ENCODE measurements around the gene CFAP299.
"Not testable (repeated sequence)": the region's sequence is repeated elsewhere in the genome, so short reads cannot be mapped to it uniquely, and the experiment has no call there.

CFAP299 gene

DNA sequence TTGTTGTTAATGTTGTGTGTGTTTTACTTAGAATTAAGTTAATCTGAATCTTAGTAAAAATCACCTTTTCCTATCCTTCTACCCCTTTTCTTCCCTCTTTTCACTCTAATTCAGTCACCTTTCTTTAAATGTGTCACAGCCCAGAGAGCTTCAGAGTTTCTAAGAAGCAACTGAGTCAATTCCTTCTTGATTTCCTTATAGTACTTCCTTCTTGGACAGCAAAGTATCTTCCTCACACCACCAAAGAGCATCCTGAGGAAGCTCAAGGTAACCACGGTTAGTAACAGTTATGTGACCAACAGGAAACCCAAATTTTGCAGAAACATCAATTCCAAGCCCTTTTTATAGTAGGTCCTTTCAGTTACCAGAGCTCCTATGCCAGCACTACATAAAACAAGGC lies 451.8 kb downstream of the CFAP299 start:
- Histone ChIP-seq H4K20me1 (ENCODE audit: insufficient read depth, low read length) (no peaks in the 10 kb centered on the region), H3K27me3 (replicated peaks; ENCODE audit: insufficient read depth, low read length) (no peaks in the 10 kb centered on the region), H3K9me2 (replicated peaks; ENCODE audit: insufficient read depth, low read length) (no peaks in the 10 kb centered on the region), H3K4me1 (ENCODE audit: low read length) (no peaks in the 10 kb centered on the region), H2AFZ (ENCODE audit: low read length) (no peak overlapping the region), H3K36me3 (replicated peaks; ENCODE audit: insufficient read depth, low read length) (no peaks in the 10 kb centered on the region), H3K9ac (ENCODE audit: low read length) (no peak overlapping the region), H3F3A (ENCODE audit: insufficient read depth, low read length) (no peaks in the 10 kb centered on the region), H3K4me2 (ENCODE audit: low read depth, low read length) (no peak overlapping the region), H3K9me3 (replicated peaks; ENCODE audit: insufficient read depth, low read length) (no peaks in the 10 kb centered on the region), H3K27ac (ENCODE audit: low read length) (no peak overlapping the region), H3K4me3 (ENCODE audit: low read length) (no peak overlapping the region), H3K79me2 (ENCODE audit: low read length) (no peaks in the 10 kb centered on the region)
- TF ChIP-seq, protein P1, sequence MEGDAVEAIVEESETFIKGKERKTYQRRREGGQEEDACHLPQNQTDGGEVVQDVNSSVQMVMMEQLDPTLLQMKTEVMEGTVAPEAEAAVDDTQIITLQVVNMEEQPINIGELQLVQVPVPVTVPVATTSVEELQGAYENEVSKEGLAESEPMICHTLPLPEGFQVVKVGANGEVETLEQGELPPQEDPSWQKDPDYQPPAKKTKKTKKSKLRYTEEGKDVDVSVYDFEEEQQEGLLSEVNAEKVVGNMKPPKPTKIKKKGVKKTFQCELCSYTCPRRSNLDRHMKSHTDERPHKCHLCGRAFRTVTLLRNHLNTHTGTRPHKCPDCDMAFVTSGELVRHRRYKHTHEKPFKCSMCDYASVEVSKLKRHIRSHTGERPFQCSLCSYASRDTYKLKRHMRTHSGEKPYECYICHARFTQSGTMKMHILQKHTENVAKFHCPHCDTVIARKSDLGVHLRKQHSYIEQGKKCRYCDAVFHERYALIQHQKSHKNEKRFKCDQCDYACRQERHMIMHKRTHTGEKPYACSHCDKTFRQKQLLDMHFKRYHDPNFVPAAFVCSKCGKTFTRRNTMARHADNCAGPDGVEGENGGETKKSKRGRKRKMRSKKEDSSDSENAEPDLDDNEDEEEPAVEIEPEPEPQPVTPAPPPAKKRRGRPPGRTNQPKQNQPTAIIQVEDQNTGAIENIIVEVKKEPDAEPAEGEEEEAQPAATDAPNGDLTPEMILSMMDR (IDR thresholded peaks at IDR 0.05; ENCODE audit: low read length) = no peak
- no peak for TF ChIP-seq EZH2 (optimal IDR thresholded peaks at IDR 0.05; ENCODE audit: low read depth, low read length)
- TF ChIP-seq EZH2phosphoT487 (IDR thresholded peaks at IDR 0.05; ENCODE audit: low read length) = no peak
- no peak for DNase-seq

DNA sequence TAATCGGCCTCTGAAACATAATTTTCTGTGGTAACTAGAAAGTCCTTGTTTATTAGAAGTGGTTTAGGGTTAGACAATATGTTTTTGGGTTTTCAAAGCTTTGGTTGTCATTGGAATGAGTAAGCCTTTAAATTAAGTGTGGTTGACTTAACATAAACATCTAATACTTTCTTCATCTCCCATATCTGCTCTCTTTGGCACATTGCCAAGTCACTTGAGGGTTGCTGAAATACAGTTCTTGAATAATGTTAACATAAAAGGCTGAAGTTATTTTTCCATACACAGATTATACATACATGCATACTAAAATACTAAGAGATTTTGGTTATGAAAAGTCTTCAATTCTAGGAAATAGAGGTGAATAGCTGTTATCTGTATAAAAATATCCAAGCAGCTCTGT lies 453.3 kb downstream of the CFAP299 start:
- Histone ChIP-seq H3K4me1 (ENCODE audit: low read length) (no peaks in the 10 kb centered on the region), H3K4me3 (ENCODE audit: low read length) (no peak overlapping the region), H3F3A (ENCODE audit: insufficient read depth, low read length) (no peaks in the 10 kb centered on the region), H3K9ac (ENCODE audit: low read length) (no peak overlapping the region), H3K9me3 (replicated peaks; ENCODE audit: insufficient read depth, low read length) (no peaks in the 10 kb centered on the region), H3K4me2 (ENCODE audit: low read depth, low read length) (no peak overlapping the region), H3K9me2 (replicated peaks; ENCODE audit: insufficient read depth, low read length) (no peaks in the 10 kb centered on the region), H3K79me2 (ENCODE audit: low read length) (no peaks in the 10 kb centered on the region), H3K36me3 (replicated peaks; ENCODE audit: insufficient read depth, low read length) (no peaks in the 10 kb centered on the region), H3K27ac (ENCODE audit: low read length) (no peak overlapping the region), H3K27me3 (replicated peaks; ENCODE audit: insufficient read depth, low read length) (no peaks in the 10 kb centered on the region), H2AFZ (ENCODE audit: low read length) (no peak overlapping the region), H4K20me1 (ENCODE audit: insufficient read depth, low read length) (no peaks in the 10 kb centered on the region)
- DNase-seq = no peak
- TF ChIP-seq EZH2phosphoT487 (IDR thresholded peaks at IDR 0.05; ENCODE audit: low read length) (no peak), EZH2 (optimal IDR thresholded peaks at IDR 0.05; ENCODE audit: low read depth, low read length) (no peak)
- TF ChIP-seq, protein P1 (IDR thresholded peaks at IDR 0.05; ENCODE audit: low read length) = no peak

DNA sequence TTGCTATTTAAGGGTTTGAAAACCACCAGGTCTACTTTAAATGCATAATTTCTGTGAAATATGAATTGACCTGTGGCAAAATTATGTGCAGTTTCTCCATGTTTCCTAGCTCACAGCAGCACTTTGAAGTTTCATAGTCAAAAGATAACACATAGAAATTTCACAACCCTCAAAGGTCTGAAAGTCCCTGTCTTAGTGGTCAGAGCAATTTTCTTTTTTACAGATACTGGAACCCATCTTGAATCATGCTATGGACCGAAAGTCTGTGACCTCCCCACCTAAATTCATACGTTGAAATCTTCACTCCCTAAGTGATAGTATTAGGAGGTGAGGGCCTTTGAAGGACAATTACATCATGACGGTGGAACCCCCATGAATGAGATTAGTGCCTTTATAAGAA lies 454.6 kb downstream of the CFAP299 start:
- Histone ChIP-seq H4K20me1 (ENCODE audit: insufficient read depth, low read length) (no peaks in the 10 kb centered on the region), H3K79me2 (ENCODE audit: low read length) (no peaks in the 10 kb centered on the region), H3K4me1 (ENCODE audit: low read length) (no peaks in the 10 kb centered on the region), H3K4me3 (ENCODE audit: low read length) (no peak overlapping the region), H3K9me3 (replicated peaks; ENCODE audit: insufficient read depth, low read length) (no peaks in the 10 kb centered on the region), H3K27ac (ENCODE audit: low read length) (no peak overlapping the region), H3K9ac (ENCODE audit: low read length) (no peak overlapping the region), H3F3A (ENCODE audit: insufficient read depth, low read length) (no peaks in the 10 kb centered on the region), H3K4me2 (ENCODE audit: low read depth, low read length) (no peak overlapping the region), H3K36me3 (replicated peaks; ENCODE audit: insufficient read depth, low read length) (no peaks in the 10 kb centered on the region), H3K27me3 (replicated peaks; ENCODE audit: insufficient read depth, low read length) (no peaks in the 10 kb centered on the region), H2AFZ (ENCODE audit: low read length) (no peak overlapping the region), H3K9me2 (replicated peaks; ENCODE audit: insufficient read depth, low read length) (no peaks in the 10 kb centered on the region)
- TF ChIP-seq EZH2 (optimal IDR thresholded peaks at IDR 0.05; ENCODE audit: low read depth, low read length) (no peak), EZH2phosphoT487 (IDR thresholded peaks at IDR 0.05; ENCODE audit: low read length) (no peak)
- TF ChIP-seq, protein P1 (IDR thresholded peaks at IDR 0.05; ENCODE audit: low read length) = no peak
- no peak for DNase-seq

DNA sequence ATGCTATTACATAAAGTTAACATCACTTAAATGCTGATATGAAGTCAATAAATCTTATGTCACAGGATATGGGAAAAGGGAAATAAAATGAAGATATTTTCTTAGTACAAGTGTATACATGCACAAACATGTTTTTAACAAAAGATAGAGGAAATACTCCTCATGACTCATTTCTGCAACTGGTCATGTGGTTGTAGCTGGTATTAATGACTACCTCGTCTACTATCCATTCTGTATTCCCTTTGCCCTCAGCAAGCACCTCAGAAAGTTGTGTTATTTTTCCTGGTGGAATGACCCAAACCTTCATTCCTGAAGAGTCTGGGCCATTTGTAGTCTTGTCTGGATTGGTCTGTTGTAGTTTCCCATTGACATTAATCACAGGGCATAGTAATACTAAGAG lies 458.1 kb downstream of the CFAP299 start:
- H4K20me1 ChIP-seq (ENCODE audit: insufficient read depth, low read length); H3K9ac ChIP-seq (ENCODE audit: low read length); H3K4me2 ChIP-seq (ENCODE audit: low read depth, low read length); H3K27ac ChIP-seq (ENCODE audit: low read length); H2AFZ ChIP-seq (ENCODE audit: low read length); H3F3A ChIP-seq (ENCODE audit: insufficient read depth, low read length); H3K36me3 ChIP-seq (replicated peaks; ENCODE audit: insufficient read depth, low read length); H3K4me3 ChIP-seq (ENCODE audit: low read length); H3K27me3 ChIP-seq (replicated peaks; ENCODE audit: insufficient read depth, low read length); H3K4me1 ChIP-seq (ENCODE audit: low read length); DNase-seq; H3K9me3 ChIP-seq (replicated peaks; ENCODE audit: insufficient read depth, low read length); H3K79me2 ChIP-seq (ENCODE audit: low read length); H3K9me2 ChIP-seq (replicated peaks; ENCODE audit: insufficient read depth, low read length): not testable (repeated sequence)

Data from MM.1S (cell line).